Measurements from ENCODE around the gene SELENOT.

SELENOT gene

DNA sequence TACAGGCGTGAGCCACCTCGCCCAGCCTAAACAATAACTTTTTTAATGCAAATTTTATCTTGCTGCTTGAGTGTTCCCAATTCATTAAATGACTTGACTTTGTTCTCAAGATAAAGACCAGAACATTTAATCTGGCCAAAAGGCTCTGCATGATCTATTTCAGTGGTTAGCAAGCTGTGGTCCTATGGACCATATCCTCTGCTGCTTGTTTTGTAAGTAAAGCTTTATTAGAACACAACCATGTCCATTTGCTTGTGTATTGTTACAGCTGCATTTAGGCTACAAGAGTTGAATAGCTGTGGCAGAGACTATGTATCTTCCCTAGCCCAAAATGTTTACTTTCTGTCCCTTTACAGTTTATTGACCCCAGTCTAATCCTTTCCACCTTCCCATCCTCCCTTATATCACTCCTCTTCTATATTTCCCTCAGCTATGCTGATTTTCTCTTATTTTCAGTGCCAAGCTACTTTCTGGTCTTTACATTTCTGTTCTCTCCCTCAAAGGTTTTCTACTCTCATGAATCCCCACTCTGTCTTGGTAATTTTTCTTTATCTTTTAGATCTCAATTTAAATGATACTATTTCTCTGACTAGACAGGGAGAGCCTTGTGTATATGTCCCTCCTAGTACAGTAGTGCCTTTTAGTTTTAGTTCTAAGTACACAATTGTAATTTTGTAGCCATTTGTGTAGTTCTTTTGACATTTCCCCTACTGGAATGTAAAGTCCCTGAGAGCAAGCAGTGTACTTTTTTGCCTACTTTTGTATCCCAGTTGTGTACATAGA lies 23.2 kb downstream of the SELENOT start:
- H3K79me2 ChIP-seq (ENCODE audit: low read length) = peaks cover 63% of the 10 kb centered on the region
- H3K4me2 ChIP-seq (ENCODE audit: low read depth, low read length) = no peak overlapping the region
- H3K36me3 ChIP-seq (replicated peaks; ENCODE audit: insufficient read depth, low read length) = peaks cover 34% of the 10 kb centered on the region
- TF ChIP-seq EZH2 (optimal IDR thresholded peaks at IDR 0.05; ENCODE audit: low read depth, low read length) (no peak), EZH2phosphoT487 (IDR thresholded peaks at IDR 0.05; ENCODE audit: low read length) (no peak)
- TF ChIP-seq, protein P1, sequence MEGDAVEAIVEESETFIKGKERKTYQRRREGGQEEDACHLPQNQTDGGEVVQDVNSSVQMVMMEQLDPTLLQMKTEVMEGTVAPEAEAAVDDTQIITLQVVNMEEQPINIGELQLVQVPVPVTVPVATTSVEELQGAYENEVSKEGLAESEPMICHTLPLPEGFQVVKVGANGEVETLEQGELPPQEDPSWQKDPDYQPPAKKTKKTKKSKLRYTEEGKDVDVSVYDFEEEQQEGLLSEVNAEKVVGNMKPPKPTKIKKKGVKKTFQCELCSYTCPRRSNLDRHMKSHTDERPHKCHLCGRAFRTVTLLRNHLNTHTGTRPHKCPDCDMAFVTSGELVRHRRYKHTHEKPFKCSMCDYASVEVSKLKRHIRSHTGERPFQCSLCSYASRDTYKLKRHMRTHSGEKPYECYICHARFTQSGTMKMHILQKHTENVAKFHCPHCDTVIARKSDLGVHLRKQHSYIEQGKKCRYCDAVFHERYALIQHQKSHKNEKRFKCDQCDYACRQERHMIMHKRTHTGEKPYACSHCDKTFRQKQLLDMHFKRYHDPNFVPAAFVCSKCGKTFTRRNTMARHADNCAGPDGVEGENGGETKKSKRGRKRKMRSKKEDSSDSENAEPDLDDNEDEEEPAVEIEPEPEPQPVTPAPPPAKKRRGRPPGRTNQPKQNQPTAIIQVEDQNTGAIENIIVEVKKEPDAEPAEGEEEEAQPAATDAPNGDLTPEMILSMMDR (IDR thresholded peaks at IDR 0.05; ENCODE audit: low read length) = no peak
- H3K27ac ChIP-seq (ENCODE audit: low read length) = no peak overlapping the region
- 0 out of 2 replicates have a peak, but pooled peaks cover 2% of the 10 kb centered on the region for H3K4me1 ChIP-seq (ENCODE audit: low read length)
- no peaks in the 10 kb centered on the region for H3K27me3 ChIP-seq (replicated peaks; ENCODE audit: insufficient read depth, low read length)
- H2AFZ ChIP-seq (ENCODE audit: low read length) = no peak overlapping the region
- no peaks in the 10 kb centered on the region for H3K9me3 ChIP-seq (replicated peaks; ENCODE audit: insufficient read depth, low read length)
- H3F3A ChIP-seq (ENCODE audit: insufficient read depth, low read length) = peaks cover 2% of the 10 kb centered on the region; the same call in 1 of the 2 replicates
- DNase-seq = no peak
- H3K4me3 ChIP-seq (ENCODE audit: low read length) = no peak overlapping the region
- H3K9me2 ChIP-seq (replicated peaks; ENCODE audit: insufficient read depth, low read length) = no peaks in the 10 kb centered on the region
- H4K20me1 ChIP-seq (ENCODE audit: insufficient read depth, low read length) = peaks cover 30% of the 10 kb centered on the region
- H3K9ac ChIP-seq (ENCODE audit: low read length) = no peak overlapping the region

DNA sequence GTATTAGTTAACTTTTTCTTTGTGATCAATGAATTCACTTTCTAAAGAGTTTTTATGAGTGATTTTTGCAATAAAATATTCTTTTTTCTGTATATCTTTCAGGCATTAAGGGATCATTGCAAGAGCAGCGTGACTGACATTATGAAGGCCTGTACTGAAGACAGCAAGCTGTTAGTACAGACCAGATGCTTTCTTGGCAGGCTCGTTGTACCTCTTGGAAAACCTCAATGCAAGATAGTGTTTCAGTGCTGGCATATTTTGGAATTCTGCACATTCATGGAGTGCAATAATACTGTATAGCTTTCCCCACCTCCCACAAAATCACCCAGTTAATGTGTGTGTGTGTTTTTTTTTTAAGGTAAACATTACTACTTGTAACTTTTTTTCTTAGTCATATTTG lies 24.4 kb downstream of the SELENOT start:
- Histone ChIP-seq H3K4me1 (ENCODE audit: low read length) (0 out of 2 replicates have a peak, but pooled peaks cover 2% of the 10 kb centered on the region), H3K27ac (ENCODE audit: low read length) (no peak overlapping the region), H2AFZ (ENCODE audit: low read length) (no peak overlapping the region), H4K20me1 (ENCODE audit: insufficient read depth, low read length) (peaks cover 18% of the 10 kb centered on the region; the same call in 1 of the 2 replicates), H3K9me3 (replicated peaks; ENCODE audit: insufficient read depth, low read length) (no peaks in the 10 kb centered on the region), H3K36me3 (replicated peaks; ENCODE audit: insufficient read depth, low read length) (peaks cover 34% of the 10 kb centered on the region), H3K27me3 (replicated peaks; ENCODE audit: insufficient read depth, low read length) (no peaks in the 10 kb centered on the region), H3K4me2 (ENCODE audit: low read depth, low read length) (no peak overlapping the region), H3K4me3 (ENCODE audit: low read length) (no peak overlapping the region), H3K9ac (ENCODE audit: low read length) (no peak overlapping the region), H3K79me2 (ENCODE audit: low read length) (peaks cover 51% of the 10 kb centered on the region), H3F3A (ENCODE audit: insufficient read depth, low read length) (no peaks in the 10 kb centered on the region; the same call in 1 of the 2 replicates), H3K9me2 (replicated peaks; ENCODE audit: insufficient read depth, low read length) (no peaks in the 10 kb centered on the region)
- TF ChIP-seq, protein P1 (IDR thresholded peaks at IDR 0.05; ENCODE audit: low read length) = no peak
- TF ChIP-seq EZH2 (optimal IDR thresholded peaks at IDR 0.05; ENCODE audit: low read depth, low read length) (no peak), EZH2phosphoT487 (IDR thresholded peaks at IDR 0.05; ENCODE audit: low read length) (no peak)
- no peak for DNase-seq

DNA sequence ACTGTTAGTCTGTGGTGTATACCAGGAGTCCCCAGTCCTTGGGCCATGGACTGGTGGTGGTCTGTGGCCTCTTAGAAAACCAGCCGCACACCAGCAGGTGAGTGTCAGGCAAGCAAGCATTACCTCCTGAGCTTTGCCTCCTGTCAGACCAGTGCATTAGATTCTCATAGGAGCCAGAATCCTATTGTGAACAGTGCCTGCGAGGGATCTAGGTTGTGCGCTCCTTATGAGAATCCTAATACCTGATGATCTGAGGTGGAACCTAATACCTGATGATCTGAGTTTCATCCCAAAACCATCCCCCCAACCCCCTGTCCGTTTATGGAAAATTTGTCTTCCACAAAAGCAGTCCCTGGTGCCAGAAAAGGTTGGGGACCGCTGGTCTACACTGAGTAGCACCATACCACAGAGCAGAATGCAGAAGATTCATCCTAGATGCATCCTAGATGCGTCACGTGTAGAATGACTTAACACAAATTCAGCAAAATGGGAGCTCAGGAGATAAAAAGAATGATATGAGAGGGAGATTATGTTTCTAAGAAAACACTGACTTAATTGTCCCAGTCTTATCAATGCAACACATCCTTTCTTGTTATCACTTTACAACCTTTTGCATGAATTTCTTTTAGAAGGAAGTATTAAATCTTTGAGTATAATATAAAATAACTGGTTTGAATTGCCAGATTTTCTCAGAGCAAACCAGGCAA lies 28.5 kb downstream of the SELENOT start:
- H3K9ac ChIP-seq (ENCODE audit: low read length) = no peak overlapping the region
- peaks cover 18% of the 10 kb centered on the region for H3F3A ChIP-seq (ENCODE audit: insufficient read depth, low read length)
- no peak overlapping the region for H3K4me3 ChIP-seq (ENCODE audit: low read length)
- H4K20me1 ChIP-seq (ENCODE audit: insufficient read depth, low read length) = no peaks in the 10 kb centered on the region
- H3K79me2 ChIP-seq (ENCODE audit: low read length) = peaks cover 10% of the 10 kb centered on the region
- H2AFZ ChIP-seq (ENCODE audit: low read length) = no peak overlapping the region
- no peak overlapping the region for H3K4me2 ChIP-seq (ENCODE audit: low read depth, low read length)
- peaks cover 12% of the 10 kb centered on the region for H3K36me3 ChIP-seq (replicated peaks; ENCODE audit: insufficient read depth, low read length)
- H3K4me1 ChIP-seq (ENCODE audit: low read length) = peaks cover 11% of the 10 kb centered on the region
- no peak overlapping the region for H3K27ac ChIP-seq (ENCODE audit: low read length)
- no peaks in the 10 kb centered on the region for H3K27me3 ChIP-seq (replicated peaks; ENCODE audit: insufficient read depth, low read length)
- no peaks in the 10 kb centered on the region for H3K9me2 ChIP-seq (replicated peaks; ENCODE audit: insufficient read depth, low read length)
- no peak for DNase-seq
- TF ChIP-seq, protein P1 (IDR thresholded peaks at IDR 0.05; ENCODE audit: low read length) = no peak
- TF ChIP-seq EZH2phosphoT487 (IDR thresholded peaks at IDR 0.05; ENCODE audit: low read length) (no peak), EZH2 (optimal IDR thresholded peaks at IDR 0.05; ENCODE audit: low read depth, low read length) (no peak)
- no peaks in the 10 kb centered on the region for H3K9me3 ChIP-seq (replicated peaks; ENCODE audit: insufficient read depth, low read length)
